HG02885 (cell line): Measurements from ENCODE around the gene SULT1A1.

Experiments
- ATAC-seq: cut with Tn5 transposase; IDR thresholded peaks from one replicate; pipeline ENCODE4 v1.9.1; 2021; ENCODE audit warnings: mild to moderate bottlenecking; ENCODE audit not compliant: unreplicated experiment, poor library complexity

SULT1A1 gene

DNA sequence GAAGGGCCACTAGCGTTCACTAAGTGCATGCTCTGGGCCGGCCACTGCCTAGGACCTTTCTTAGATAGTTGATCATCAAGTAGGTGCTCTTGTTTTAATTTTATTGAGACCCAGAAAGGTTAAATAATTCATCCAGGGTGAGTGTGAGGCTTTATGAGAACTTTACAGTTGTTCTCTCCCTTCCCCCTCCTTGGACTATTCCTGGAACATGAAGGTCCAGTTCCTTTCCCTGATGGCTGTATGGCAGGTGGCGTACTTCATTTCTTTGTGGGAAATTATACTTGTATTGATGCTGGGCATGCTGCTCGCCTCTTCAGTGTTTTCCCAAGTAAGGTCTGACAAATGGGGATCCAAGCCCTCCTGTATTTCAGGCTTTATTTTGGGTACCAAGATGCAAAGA is 47.6 kb downstream of the SULT1A1 start:
- ATAC-seq, result no peak

DNA sequence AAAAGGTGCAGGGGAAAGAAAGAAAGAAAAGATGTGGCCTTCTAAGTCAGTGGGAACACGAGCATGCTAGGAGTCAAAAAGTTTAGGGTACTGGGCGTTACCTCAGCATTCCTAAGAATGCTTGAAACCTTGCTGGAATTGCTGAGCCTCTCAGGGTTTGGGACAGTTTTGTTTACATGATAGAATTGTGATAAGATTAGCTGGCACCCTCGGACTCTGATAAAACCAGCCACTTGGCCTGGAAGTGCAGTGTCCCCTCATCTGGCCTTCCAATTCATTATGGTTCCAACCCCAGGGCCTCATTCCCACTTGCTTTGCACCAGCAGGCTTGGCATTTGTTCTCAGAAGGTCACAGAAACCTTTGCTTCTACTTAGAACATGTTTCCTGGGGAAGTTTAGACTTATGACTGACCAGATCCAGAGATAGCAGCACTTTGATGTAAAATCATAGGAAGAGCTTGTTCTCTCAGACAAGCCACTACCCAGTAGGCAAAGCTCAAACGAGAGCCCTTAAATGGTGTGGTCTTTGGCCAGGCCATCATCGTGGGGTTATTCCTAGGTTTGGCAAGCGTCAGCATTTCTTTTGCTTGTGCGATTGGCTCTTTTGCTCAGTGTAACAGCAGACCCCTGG is 48.2 kb downstream of the SULT1A1 start:
- ATAC-seq, result no peak

DNA sequence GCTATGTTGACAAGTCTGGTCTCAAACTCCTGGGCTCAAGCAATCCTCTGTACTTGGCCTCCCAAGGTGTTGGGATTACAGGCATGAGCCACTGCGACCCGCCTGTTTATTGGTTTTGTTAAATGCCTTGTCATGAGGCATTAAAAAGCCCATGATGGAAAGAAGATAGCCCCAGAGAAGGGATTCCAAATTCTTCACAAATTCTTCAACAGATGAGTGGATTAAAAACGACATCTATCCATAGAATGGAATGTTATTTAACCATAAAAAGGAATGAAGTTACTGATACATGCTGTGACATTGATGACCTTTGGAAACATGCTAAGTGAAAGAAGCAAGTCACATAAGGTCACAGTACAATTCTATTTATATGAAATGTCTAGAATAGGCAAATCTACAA is 51.4 kb downstream of the SULT1A1 start:
- ATAC-seq, result no peak

DNA sequence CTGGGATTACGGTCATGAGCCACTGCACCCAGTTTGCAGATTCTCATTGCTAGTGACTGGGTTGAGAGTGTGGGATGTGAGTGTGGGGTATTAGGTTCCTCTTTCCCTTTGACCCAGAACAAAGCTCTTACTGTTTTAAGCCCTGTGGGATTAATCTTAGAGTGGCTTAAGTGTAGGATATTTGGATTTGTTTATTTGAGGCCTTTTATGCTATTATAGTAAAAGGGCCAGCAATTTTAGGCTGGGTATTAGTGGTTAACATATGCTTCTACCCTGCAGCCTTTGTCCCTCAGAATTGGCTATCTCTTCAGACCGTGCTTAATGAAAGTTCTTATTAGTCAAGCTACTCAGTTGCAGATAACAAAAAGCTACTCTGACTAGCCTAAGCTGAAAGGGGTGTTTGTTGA is 52.9 kb downstream of the SULT1A1 start:
- ATAC-seq, result no peak

DNA sequence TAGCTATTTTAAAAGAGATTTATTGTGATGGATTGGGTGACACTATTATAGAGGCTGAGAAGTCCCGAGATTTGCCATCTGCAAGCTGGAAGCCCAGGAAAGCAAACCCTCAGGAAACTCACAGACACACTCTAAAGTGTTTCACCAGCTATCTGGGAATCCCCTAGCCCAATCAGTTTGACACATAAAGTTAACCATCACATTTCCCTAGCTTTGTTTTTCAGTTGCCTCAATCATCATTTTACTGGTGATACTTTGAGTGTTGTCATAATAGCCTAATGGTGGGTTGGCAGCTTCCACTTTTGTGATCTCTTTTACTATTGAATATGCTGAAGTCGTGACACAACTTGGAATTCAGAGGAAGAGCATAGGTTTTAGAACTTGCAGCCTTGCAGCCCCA is 54.3 kb downstream of the SULT1A1 start:
- ATAC-seq, result no peak
